ENCODE results near the gene MAGEB4. TPM values are rescaled to one million over a fixed set of nuclear protein-coding genes. Genes with fewer than 3 reads are reported as not detected.
"Not testable (repeated sequence)": the region's sequence is repeated elsewhere in the genome, so short reads cannot be mapped to it uniquely, and the experiment has no call there.

Gene MAGEB4, protein sequence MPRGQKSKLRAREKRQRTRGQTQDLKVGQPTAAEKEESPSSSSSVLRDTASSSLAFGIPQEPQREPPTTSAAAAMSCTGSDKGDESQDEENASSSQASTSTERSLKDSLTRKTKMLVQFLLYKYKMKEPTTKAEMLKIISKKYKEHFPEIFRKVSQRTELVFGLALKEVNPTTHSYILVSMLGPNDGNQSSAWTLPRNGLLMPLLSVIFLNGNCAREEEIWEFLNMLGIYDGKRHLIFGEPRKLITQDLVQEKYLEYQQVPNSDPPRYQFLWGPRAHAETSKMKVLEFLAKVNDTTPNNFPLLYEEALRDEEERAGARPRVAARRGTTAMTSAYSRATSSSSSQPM
- not detected for total RNA-seq

DNA sequence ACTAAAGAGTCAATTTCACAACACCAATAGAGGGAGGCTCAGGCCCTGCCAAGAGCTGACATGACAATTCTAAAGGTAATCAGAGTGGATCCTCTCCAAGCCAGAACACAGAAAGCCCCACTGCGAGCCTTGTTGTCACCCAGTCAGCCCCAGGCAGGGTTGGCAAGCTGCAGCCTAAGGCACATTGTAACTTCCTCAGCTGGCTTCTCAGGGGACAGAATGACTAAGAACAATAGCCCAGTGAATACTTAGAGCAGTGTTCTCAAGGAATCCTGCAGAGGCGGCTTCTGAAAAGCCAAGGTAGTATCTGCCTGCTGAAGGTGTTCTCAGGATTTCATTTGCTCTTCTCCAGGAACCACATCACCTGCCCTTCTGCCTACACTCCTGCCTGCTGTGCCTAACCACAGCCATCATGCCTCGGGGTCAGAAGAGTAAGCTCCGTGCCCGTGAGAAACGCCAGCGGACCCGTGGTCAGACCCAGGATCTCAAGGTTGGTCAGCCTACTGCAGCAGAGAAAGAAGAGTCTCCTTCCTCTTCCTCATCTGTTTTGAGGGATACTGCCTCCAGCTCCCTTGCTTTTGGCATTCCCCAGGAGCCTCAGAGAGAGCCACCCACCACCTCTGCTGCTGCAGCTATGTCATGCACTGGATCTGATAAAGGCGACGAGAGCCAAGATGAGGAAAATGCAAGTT, at the start of gene MAGEB4:
Gene MAGEB4 (plus strand): TSS at position 277 of the 692 bp plus-strand sequence. CDS start 136 bp downstream, at position 413.
- no peaks in the 10 kb centered on the region for H3K4me1 Mint-ChIP-seq (ENCODE audit: low read depth in 2 of 2)
- DNase-seq (ENCODE audit: low spot score) (no peak), ATAC-seq (no peak)
- no peaks in the 10 kb centered on the region for H3K36me3 Mint-ChIP-seq
- H3K4me3 Mint-ChIP-seq: no peak within 1 kb of the TSS
- no peaks in the 10 kb centered on the region for H3K9me3 Mint-ChIP-seq
- no peaks in the 10 kb centered on the region for H3K27me3 Mint-ChIP-seq
- no peak within 1 kb of the TSS for H3K27ac Mint-ChIP-seq

DNA sequence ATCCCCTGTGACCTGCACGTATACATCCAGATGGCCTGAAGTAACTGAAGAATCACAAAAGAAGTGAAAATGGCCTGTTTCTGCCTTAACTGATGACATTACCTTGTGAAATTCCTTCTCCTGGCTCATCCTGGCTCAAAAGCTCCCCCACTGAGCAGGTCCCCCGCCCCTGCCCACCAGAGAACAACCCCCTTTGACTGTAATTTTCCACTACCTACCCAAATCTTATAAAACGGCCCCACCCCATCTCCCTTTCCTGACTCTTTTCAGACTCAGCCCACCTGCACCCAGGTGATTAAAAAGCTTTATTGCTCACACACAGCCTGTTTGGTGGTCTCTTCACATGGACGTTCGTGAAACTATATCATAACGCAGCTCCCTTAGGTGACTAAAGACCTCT, 47.9 kb upstream of the MAGEB4 start:
- not testable (repeated sequence) for ATAC-seq; H3K27ac Mint-ChIP-seq; H3K27me3 Mint-ChIP-seq; H3K4me3 Mint-ChIP-seq; H3K4me1 Mint-ChIP-seq (ENCODE audit: low read depth in 2 of 2); DNase-seq (ENCODE audit: low spot score); H3K9me3 Mint-ChIP-seq; H3K36me3 Mint-ChIP-seq

DNA sequence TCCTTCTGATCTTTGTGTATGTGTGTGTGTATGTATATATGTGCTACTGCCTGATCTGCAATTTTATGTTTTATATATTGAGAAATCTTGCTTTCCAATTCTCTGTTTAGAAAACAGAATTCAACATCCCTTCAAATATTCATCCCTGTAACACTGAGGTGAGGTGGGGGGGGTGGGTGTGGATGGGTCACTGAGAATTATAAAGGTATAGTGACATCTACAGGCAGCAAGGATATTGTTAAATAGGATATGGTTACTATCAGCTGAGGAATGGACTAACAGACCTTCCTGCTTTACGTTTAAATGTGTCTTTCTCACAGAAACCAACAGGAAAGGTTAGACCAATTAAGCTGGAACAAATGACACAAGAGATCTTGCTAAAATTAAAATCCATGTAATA, 45.5 kb upstream of the MAGEB4 start:
- no peaks in the 10 kb centered on the region for H3K36me3 Mint-ChIP-seq
- peaks cover 4% of the 10 kb centered on the region for H3K9me3 Mint-ChIP-seq
- no peaks in the 10 kb centered on the region for H3K4me1 Mint-ChIP-seq (ENCODE audit: low read depth in 2 of 2)
- H3K4me3 Mint-ChIP-seq: no peak overlapping the region
- H3K27me3 Mint-ChIP-seq: peaks cover 0 to 8% of the 10 kb centered on the region in 2 donors
- H3K27ac Mint-ChIP-seq: no peak overlapping the region
- DNase-seq (ENCODE audit: low spot score) (no peak), ATAC-seq (no peak)

DNA sequence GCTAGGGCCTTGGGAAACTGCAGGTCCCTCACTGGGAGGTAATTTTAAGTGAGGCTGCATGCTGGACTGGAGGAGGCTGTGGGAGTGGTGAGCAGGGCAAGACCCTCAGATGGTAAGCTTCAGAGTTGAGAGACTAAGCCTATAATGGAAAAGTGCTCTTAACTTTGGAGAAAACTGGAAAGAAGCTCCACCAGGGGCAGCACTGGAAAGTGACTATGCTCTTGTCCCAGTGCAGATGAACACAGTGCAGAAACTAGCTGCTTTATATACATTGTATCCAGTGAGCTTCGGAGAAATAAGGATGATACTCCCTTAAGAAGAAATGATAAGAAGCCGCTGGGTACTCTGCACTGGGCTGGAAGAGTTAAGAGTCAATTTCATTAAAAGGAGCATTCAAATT, 29.6 kb upstream of the MAGEB4 start:
- Mint-ChIP-seq H3K27ac (no peak overlapping the region), H3K27me3 (no peaks in the 10 kb centered on the region), H3K36me3 (no peaks in the 10 kb centered on the region), H3K4me3 (no peak overlapping the region), H3K9me3 (peaks cover 8% of the 10 kb centered on the region), H3K4me1 (ENCODE audit: low read depth in 2 of 2) (no peaks in the 10 kb centered on the region)
- ATAC-seq (no peak), DNase-seq (ENCODE audit: low spot score) (no peak)

DNA sequence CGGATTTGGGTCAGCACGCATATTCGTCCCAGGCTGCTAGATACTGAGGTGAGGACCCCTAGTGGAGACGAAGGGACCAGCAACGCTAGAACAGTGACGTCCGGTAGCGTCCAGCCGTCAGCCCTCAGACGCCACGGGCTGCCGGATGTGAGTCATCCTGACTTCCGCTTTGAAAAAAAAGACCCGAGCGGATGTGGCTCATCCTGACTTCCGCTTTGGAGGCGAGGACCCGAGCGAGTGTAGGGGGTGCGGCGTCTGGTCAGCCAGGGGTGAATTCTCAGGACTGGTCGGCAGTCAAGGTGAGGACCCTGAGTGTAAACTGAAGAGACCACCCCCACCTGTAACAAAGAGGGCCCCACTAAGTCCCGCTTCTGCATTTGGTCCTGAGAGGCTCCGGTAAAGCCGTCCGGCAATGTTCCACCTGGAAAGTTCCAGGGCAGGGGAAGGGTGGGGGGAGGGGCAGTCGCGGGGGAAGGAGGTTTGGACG, 26.4 kb upstream of the MAGEB4 start, which contains the start of gene MAGEB2:
Gene MAGEB2 (plus strand): TSS at position 207 of the 487 bp plus-strand sequence. CDS start 3,018 bp downstream, outside the sequence.
- Mint-ChIP-seq H3K4me3 (no peak within 1 kb of the TSS), H3K27ac (no peak within 1 kb of the TSS), H3K4me1 (ENCODE audit: low read depth in 2 of 2) (no peaks in the 10 kb centered on the region), H3K9me3 (peaks cover 4% of the 10 kb centered on the region), H3K36me3 (no peaks in the 10 kb centered on the region), H3K27me3 (no peaks in the 10 kb centered on the region)
- DNase-seq (ENCODE audit: low spot score) (no peak), ATAC-seq (no peak)

GRCh38 chrX:30217465-30217864, 24.3 kb upstream of the MAGEB4 start:
- Mint-ChIP-seq H3K4me3 (no peak overlapping the region), H3K9me3 (no peaks in the 10 kb centered on the region), H3K27ac (no peak overlapping the region), H3K36me3 (no peaks in the 10 kb centered on the region), H3K4me1 (ENCODE audit: low read depth in 2 of 2) (no peaks in the 10 kb centered on the region), H3K27me3 (no peaks in the 10 kb centered on the region)
- ATAC-seq (no peak), DNase-seq (ENCODE audit: low spot score) (no peak)

DNA sequence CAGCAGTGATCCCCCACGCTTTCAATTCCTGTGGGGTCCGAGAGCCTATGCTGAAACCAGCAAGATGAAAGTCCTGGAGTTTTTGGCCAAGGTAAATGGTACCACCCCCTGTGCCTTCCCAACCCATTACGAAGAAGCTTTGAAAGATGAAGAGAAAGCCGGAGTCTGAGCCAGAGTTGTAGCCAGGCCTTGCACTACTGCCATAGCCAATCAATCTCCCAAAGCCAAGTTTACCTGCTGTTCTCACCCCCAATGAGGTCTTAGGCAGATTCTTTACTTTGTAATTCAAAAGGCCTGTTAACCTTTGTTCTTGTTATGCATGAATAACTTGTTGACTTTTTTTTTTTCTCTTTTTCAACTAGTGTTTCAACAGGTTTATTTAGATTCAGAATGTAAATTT, 22.4 kb upstream of the MAGEB4 start:
- no peak overlapping the region for H3K4me3 Mint-ChIP-seq
- H3K9me3 Mint-ChIP-seq: no peaks in the 10 kb centered on the region
- DNase-seq (ENCODE audit: low spot score) (no peak), ATAC-seq (no peak)
- H3K27me3 Mint-ChIP-seq: no peaks in the 10 kb centered on the region
- H3K4me1 Mint-ChIP-seq (ENCODE audit: low read depth in 2 of 2): no peaks in the 10 kb centered on the region
- no peaks in the 10 kb centered on the region for H3K36me3 Mint-ChIP-seq
- no peak overlapping the region for H3K27ac Mint-ChIP-seq

DNA sequence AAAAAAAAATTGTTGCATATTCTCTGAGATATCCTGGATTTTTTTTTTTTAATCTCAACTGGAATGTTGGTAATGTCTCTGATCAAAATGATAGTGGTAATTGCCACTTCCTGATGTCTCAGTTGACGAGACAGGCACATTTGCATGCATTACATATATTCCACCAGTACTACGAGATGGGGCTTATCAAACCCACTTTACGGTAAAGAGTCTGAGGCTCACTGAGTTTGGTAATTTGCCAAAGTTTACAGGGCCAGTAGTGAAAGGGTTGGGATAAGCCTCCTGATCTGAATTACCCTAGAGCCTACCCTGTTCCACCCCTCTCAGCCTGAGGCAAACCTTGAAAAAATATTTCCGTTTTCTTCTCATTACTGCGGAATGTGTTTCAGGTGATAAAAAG, 21.1 kb upstream of the MAGEB4 start:
- no peaks in the 10 kb centered on the region for H3K36me3 Mint-ChIP-seq
- ATAC-seq: no peak
- H3K27ac Mint-ChIP-seq: no peak overlapping the region
- DNase-seq (ENCODE audit: low spot score): no peak
- H3K4me1 Mint-ChIP-seq (ENCODE audit: low read depth in 2 of 2): no peaks in the 10 kb centered on the region
- H3K27me3 Mint-ChIP-seq: no peaks in the 10 kb centered on the region
- no peak overlapping the region for H3K4me3 Mint-ChIP-seq
- H3K9me3 Mint-ChIP-seq: no peaks in the 10 kb centered on the region

DNA sequence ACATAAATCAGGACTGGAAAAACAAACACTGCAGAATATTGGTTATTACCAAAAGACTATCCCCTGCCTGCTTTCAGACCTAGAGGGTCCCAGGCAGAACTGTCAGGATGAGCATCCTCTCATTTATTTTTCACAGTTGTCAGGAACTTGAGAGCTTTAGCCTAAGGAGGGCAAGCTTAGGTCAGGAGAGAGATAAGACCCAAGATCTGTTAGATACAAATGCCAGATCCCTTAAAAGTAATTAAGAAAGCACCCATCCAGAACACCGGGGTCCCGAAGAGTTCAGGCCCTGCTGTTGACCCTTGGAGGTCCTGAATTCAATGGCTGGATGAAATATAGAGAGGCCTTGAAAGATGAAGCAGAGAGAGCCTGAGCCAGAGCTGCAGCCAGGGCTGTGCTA, 17.3 kb upstream of the MAGEB4 start:
- Mint-ChIP-seq H3K4me3 (no peak overlapping the region), H3K27me3 (peaks cover 0 to 5% of the 10 kb centered on the region in 2 donors), H3K9me3 (no peaks in the 10 kb centered on the region), H3K27ac (no peak overlapping the region), H3K4me1 (ENCODE audit: low read depth in 2 of 2) (no peaks in the 10 kb centered on the region), H3K36me3 (no peaks in the 10 kb centered on the region)
- ATAC-seq: no peak
- DNase-seq (ENCODE audit: low spot score): no peak

DNA sequence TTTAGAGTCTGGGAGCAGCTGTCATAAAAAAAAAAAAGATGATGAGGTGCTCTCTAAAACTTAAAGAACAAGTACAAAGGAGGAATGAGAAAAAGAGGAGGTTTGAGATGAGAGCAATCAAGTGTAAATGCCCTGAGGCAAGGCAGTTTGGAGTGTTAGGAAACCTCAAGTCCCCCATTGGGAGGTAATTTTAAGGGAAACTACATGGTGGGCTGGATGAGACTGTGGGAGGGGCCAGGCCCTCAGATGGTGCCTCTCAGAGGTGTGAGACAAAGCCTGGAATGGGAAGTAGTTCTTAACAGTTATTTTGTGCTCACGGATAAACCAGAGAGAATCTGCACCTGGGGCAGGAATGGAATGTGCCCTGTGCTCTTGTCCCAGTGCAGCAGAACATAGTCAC, 13.3 kb upstream of the MAGEB4 start:
- H3K9me3 Mint-ChIP-seq: no peaks in the 10 kb centered on the region
- no peak overlapping the region for H3K4me3 Mint-ChIP-seq
- H3K27me3 Mint-ChIP-seq: peaks cover 0 to 5% of the 10 kb centered on the region in 2 donors
- DNase-seq (ENCODE audit: low spot score): no peak
- no peak for ATAC-seq
- H3K27ac Mint-ChIP-seq: no peak overlapping the region
- H3K4me1 Mint-ChIP-seq (ENCODE audit: low read depth in 2 of 2): no peaks in the 10 kb centered on the region
- no peaks in the 10 kb centered on the region for H3K36me3 Mint-ChIP-seq

DNA sequence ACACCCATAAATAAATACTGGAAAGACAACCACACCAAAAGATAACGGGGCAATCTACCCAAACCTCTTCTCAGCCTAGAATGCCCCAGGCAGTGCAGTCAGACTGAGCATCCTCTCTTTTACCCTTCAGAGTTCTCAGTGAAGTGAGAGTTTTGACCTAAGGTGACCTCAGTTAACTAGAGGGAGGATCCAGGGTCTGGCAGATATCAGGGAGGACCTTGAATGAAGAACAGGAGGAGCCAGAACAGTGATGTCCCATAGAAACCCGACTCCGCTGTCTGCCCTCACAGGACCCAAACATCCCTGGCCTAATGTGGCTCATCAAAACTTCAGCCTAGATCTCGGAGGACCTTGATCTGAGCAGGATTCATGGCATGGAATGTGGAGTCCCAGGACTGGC, 11.4 kb upstream of the MAGEB4 start, which contains the start of gene MAGEB3:
Gene MAGEB3 (plus strand): TSS at position 263 of the 400 bp plus-strand sequence. CDS start 5,268 bp downstream, outside the sequence.
- Mint-ChIP-seq H3K27ac (no peak within 1 kb of the TSS), H3K36me3 (no peaks in the 10 kb centered on the region), H3K4me3 (no peak within 1 kb of the TSS), H3K9me3 (no peaks in the 10 kb centered on the region), H3K4me1 (ENCODE audit: low read depth in 2 of 2) (no peaks in the 10 kb centered on the region), H3K27me3 (peaks cover 0 to 5% of the 10 kb centered on the region in 2 donors)
- ATAC-seq (no peak), DNase-seq (ENCODE audit: low spot score) (no peak)

- H3K27me3 Mint-ChIP-seq: no peaks in the 10 kb centered on the region
- H3K36me3 Mint-ChIP-seq: no peaks in the 10 kb centered on the region
- DNase-seq (ENCODE audit: low spot score) (no peak), ATAC-seq (no peak)
- no peak within 1 kb of the TSS for H3K4me3 Mint-ChIP-seq
- no peaks in the 10 kb centered on the region for H3K9me3 Mint-ChIP-seq
- no peak within 1 kb of the TSS for H3K27ac Mint-ChIP-seq
- H3K4me1 Mint-ChIP-seq (ENCODE audit: low read depth in 2 of 2): no peaks in the 10 kb centered on the region
Observed at GRCh38 chrX:30246769-30247489, 5.1 kb downstream of the MAGEB4 start, which contains the start of gene MAGEB1. TSS of gene MAGEB1 (plus strand) at chrX:30247146. CDS start at chrX:30250494, 3,348 bp downstream.

DNA sequence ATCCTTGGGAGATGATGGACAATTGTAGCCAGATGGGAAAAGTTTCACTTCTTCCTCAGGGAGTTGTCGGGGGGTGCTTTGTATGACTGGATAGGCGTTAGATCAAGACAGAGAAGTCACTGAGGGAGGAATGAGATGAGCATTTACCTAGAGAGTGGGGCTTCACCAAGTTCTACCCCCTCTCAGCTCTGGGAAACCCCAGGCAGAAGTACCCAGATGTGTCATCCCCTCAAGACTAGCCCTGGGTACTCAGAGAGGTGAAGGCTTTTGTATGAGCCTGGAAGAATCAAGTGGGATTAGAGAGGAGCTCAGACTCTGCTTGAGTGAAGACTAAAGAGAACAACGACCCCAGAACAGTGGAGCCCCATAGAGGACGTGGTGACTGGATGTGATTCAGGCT, 7.1 kb downstream of the MAGEB4 start:
- ATAC-seq (no peak), DNase-seq (ENCODE audit: low spot score) (no peak)
- Mint-ChIP-seq H3K4me3 (no peak overlapping the region), H3K4me1 (ENCODE audit: low read depth in 2 of 2) (no peaks in the 10 kb centered on the region), H3K27me3 (no peaks in the 10 kb centered on the region), H3K9me3 (no peaks in the 10 kb centered on the region), H3K36me3 (no peaks in the 10 kb centered on the region), H3K27ac (no peak overlapping the region)

GRCh38 chrX:30253257-30253656, 11.5 kb downstream of the MAGEB4 start:
- H3K4me1 Mint-ChIP-seq (ENCODE audit: low read depth in 2 of 2): no peaks in the 10 kb centered on the region

More at GRCh38 chrX:30253257-30253656, 11.5 kb downstream of the MAGEB4 start:
- peaks cover 3% of the 10 kb centered on the region for H3K9me3 Mint-ChIP-seq
- ATAC-seq: no peak
- no peaks in the 10 kb centered on the region for H3K36me3 Mint-ChIP-seq
- no peak for DNase-seq (ENCODE audit: low spot score)
- no peak overlapping the region for H3K27ac Mint-ChIP-seq
- no peak overlapping the region for H3K4me3 Mint-ChIP-seq
- H3K27me3 Mint-ChIP-seq: peaks cover 0 to 2% of the 10 kb centered on the region in 2 donors
